ENCODE results near the gene TRIM26.
"Not testable (repeated sequence)": the region's sequence is repeated elsewhere in the genome, so short reads cannot be mapped to it uniquely, and the experiment has no call there.

Gene TRIM26

GRCh38 chr6:30169658-30170614, 43.3 kb downstream of the TRIM26 start:
- DNase-seq, result peak; percentile 27

- DNase-seq, result no peak
Observed at GRCh38 chr6:30168741-30169140, 44.5 kb downstream of the TRIM26 start.

GRCh38 chr6:30167101-30167500, 46.1 kb downstream of the TRIM26 start:
- DNase-seq, result no peak

- not testable (repeated sequence) for DNase-seq
Observed at GRCh38 chr6:30165238-30165637, 48.0 kb downstream of the TRIM26 start.

GRCh38 chr6:30164714-30165113, 48.5 kb downstream of the TRIM26 start:
- DNase-seq, result no peak

GRCh38 chr6:30163918-30164654, 49.1 kb downstream of the TRIM26 start:
- DNase-seq, result no peak

GRCh38 chr6:30163090-30163917, 49.9 kb downstream of the TRIM26 start, which contains the start of gene TRIM15:
Gene TRIM15, plus strand, starts transcription at chr6:30163546. Its CDS starts 139 bp downstream, at chr6:30163685.
- DNase-seq, result peak; percentile 62

- no peak for DNase-seq
Observed at GRCh38 chr6:30162265-30163089, 50.7 kb downstream of the TRIM26 start.

GRCh38 chr6:30160785-30161531, 52.2 kb downstream of the TRIM26 start, which contains the start of gene TRIM10:
Gene TRIM10, minus strand, starts transcription at chr6:30161211. Its CDS starts 353 bp downstream, at chr6:30160858.
- no peak for DNase-seq

GRCh38 chr6:30160008-30160784, 53.0 kb downstream of the TRIM26 start:
- DNase-seq, result no peak

GRCh38 chr6:30158475-30159040, 54.6 kb downstream of the TRIM26 start:
- DNase-seq, result no peak

- DNase-seq, result no peak
Observed at GRCh38 chr6:30157999-30158398, 55.2 kb downstream of the TRIM26 start.

- DNase-seq, result no peak
Observed at GRCh38 chr6:30157581-30157980, 55.6 kb downstream of the TRIM26 start.

GRCh38 chr6:30156774-30157173, 56.4 kb downstream of the TRIM26 start:
- DNase-seq, result no peak

- DNase-seq, result no peak
Observed at GRCh38 chr6:30156262-30156599, 57.0 kb downstream of the TRIM26 start.

GRCh38 chr6:30155520-30156261, 57.5 kb downstream of the TRIM26 start:
- no peak for DNase-seq

- no peak for DNase-seq
Observed at GRCh38 chr6:30154709-30155519, 58.3 kb downstream of the TRIM26 start.

- no peak for DNase-seq
Observed at GRCh38 chr6:30154061-30154460, 59.1 kb downstream of the TRIM26 start.

Data from stimulated activated CD4-positive, alpha-beta T cell treated with anti-CD3 and anti-CD28 coated beads, Interleukin-4, amount 100 ng/mL, for 24 hours (primary cell).